NCI-H187 treated with DMSO at 0.1 percent for 48 hours (cell line): Measurements from ENCODE around the gene CEMIP2.

Experiments used
- DNase-seq: peaks from one replicate; lab custom pipeline; 2025; lab: John Stamatoyannopoulos, UW

The CEMIP2 gene

GRCh38 chr9:71643330-71643729 is 125.0 kb downstream of the CEMIP2 start:
- no peak for DNase-seq

DNA sequence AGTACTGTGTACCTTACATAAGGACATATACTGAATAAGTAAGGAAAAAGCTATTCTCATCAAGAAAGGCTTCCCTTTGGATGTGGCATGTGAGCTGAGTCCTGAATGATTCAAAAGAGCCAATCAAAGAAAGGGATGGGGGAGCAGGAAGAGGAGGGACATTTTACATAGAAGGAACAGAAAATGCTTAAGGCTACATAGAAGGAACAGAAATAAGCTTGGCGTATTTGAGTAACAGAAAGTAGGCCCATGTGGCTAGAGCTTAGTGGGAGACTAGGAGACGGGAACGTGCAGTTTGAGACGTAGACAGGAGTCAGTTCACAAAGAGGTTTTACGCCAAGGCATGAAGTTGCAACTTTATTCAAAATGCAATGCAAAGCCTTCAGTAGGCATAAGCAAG is 126.3 kb downstream of the CEMIP2 start:
- DNase-seq: no peak

DNA sequence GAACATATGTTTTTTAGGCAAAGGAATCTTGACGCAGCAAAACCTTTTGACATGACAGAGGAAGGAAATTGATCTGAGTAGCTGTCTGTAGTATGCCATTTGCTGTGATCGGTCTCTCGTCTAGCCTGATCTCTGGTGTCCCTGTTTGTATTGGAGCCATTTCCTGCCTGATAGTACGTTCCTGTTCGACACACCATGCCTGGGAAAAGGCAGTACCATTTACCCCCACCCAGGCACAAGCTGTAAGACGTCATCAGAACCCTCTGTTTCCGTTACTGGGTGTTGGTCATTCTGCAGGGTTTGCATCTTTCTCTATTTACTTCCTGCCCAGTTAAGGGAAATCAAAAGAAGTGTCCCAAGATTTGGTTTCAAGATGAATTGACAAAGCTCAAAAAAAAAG is 129.7 kb downstream of the CEMIP2 start:
- no peak for DNase-seq

GRCh38 chr9:71637926-71638325 is 130.4 kb downstream of the CEMIP2 start:
- DNase-seq: no peak

DNA sequence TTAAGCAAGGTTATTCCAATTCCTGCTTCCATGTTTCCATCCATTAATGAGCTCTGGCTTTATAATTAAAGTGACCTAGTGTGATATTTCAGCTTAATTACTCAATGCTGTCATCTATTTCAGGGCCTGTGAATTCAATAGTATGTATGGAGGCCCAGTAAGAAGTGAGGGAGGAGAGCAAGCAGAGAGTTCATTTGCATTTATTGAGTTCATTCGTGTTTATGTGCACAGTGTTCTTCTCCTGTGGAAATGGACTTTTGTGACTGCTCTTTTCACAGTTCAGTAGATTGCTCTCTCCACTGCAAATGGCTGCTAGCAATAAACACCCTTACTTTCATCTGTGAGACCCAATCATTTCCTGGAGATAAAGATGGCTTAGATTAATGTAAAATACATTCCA is 130.9 kb downstream of the CEMIP2 start:
- DNase-seq: no peak

DNA sequence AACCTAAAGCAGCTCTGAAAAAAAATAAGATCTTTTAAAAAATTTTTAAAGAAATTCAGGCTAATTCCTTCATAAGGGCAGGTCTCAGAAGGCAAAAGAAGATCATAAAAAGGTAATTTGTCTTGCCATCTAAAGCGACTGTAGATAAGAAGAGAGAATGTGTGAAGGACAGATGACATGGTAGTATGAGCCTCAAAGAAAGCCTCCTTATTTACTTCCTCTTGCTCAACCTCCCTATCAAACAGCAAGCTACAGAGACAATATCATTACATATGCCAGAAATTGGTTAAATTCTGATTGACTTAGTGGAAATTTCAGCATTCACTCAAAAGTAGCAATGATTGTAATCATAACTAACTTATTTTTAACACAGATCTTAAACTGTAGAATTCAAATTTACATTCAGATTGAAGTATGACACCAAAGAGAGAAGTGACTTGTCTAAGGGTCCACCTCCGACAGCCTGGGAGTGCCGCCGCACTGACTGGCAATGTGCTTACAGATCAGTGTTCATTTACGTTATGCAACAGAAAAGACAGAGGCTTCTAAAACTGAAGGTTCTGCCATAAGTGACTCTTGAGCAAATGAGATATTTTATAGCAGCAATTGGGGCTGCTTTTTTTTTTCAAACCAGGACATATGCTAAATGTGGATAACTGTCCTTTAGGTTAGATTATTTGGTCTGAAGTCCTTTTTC is 132.0 kb downstream of the CEMIP2 start:
- DNase-seq: no peak

DNA sequence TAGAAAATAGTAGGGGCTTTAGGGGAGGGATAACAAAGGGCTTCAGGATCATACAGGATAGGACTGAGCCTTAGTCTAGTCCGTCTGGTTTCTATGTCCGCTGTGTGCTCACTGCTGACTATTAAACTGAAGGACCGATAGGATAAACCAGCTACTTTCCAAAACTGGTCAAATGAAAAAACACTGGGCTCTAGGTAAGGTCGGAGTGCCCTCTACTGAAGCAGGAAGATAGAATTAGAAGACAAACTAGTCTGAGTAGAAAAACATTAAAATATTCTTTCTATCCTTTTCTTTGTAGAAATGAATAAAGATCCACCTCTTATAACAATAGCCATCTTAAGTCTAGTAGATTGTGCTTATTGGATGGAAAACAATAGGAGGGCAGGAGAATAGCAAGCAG is 133.6 kb downstream of the CEMIP2 start:
- no peak for DNase-seq
